ENCODE measurements around the gene PNPO. TPM values are rescaled to one million over a fixed set of nuclear protein-coding genes. Genes with fewer than 3 reads are reported as not detected.

PNPO gene
- polyA plus RNA-seq, 1 donor from 2014 or later: 1.7 TPM

DNA sequence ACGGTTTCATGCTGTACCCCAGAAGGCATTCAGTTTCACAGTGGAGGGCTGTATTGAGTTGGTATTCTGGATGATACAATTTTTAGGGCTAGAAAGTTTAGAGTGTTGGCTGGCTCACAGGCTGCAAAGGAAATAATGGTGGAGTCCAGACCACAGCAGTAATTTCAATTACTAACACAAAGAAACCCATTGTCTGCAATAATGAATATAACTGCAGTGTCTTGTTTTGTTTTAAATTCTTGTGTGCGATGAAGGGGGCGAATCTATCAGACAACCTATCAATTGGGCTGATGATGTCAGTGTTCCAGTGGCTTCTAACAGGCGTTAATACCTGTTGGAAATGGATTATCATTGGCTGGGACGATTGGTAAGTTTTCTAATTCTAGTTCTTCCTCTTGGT, 43.8 kb upstream of the PNPO start:
- Histone ChIP-seq H3K36me3 (ENCODE audit: insufficient read depth, low read length) (no peaks in the 10 kb centered on the region), H3K9me3 (ENCODE audit: low read length) (no peaks in the 10 kb centered on the region), H4K20me1 (ENCODE audit: insufficient read depth) (no peaks in the 10 kb centered on the region), H3K4me2 (ENCODE audit: low read length) (peak overlapping the region; percentile 89), H3K79me2 (replicated peaks; ENCODE audit: insufficient read depth, low read length) (peaks cover 13% of the 10 kb centered on the region), H3K27me3 (ENCODE audit: insufficient read depth, low read depth, low read length) (no peaks in the 10 kb centered on the region), H3K27ac (ENCODE audit: low read length) (no peak overlapping the region), H3K9ac (ENCODE audit: low read length) (peak overlapping the region; percentile 90), H2AFZ (ENCODE audit: low read depth, low read length) (no peak overlapping the region), H3K4me3 (ENCODE audit: low read length) (peak overlapping the region; percentile 90), H3F3A (ENCODE audit: insufficient read depth, low read length, poor library complexity, severe bottlenecking) (no peaks in the 10 kb centered on the region), H3K9me2 (ENCODE audit: insufficient read depth, low read length) (no peaks in the 10 kb centered on the region)
- no peak for TF ChIP-seq TAF1 (IDR thresholded peaks at IDR 0.05; ENCODE audit: low read depth)
- no peak for TF ChIP-seq SMC3 (conservative IDR thresholded peaks at IDR 0.05; ENCODE audit: poor library complexity)
- TF ChIP-seq RAD21 (conservative IDR thresholded peaks at IDR 0.05): no peak
- TF ChIP-seq, protein P1, sequence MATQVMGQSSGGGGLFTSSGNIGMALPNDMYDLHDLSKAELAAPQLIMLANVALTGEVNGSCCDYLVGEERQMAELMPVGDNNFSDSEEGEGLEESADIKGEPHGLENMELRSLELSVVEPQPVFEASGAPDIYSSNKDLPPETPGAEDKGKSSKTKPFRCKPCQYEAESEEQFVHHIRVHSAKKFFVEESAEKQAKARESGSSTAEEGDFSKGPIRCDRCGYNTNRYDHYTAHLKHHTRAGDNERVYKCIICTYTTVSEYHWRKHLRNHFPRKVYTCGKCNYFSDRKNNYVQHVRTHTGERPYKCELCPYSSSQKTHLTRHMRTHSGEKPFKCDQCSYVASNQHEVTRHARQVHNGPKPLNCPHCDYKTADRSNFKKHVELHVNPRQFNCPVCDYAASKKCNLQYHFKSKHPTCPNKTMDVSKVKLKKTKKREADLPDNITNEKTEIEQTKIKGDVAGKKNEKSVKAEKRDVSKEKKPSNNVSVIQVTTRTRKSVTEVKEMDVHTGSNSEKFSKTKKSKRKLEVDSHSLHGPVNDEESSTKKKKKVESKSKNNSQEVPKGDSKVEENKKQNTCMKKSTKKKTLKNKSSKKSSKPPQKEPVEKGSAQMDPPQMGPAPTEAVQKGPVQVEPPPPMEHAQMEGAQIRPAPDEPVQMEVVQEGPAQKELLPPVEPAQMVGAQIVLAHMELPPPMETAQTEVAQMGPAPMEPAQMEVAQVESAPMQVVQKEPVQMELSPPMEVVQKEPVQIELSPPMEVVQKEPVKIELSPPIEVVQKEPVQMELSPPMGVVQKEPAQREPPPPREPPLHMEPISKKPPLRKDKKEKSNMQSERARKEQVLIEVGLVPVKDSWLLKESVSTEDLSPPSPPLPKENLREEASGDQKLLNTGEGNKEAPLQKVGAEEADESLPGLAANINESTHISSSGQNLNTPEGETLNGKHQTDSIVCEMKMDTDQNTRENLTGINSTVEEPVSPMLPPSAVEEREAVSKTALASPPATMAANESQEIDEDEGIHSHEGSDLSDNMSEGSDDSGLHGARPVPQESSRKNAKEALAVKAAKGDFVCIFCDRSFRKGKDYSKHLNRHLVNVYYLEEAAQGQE (IDR thresholded peaks at IDR 0.05; ENCODE audit: borderline replicate concordance): no peak
- no peak for TF ChIP-seq EP300 (conservative IDR thresholded peaks at IDR 0.05; ENCODE audit: poor library complexity, severe bottlenecking)
- no peak for TF ChIP-seq POLR2AphosphoS5 (IDR thresholded peaks at IDR 0.05)
- TF ChIP-seq MXI1 (conservative IDR thresholded peaks at IDR 0.05; ENCODE audit: poor library complexity, severe bottlenecking): no peak
- no peak for TF ChIP-seq EZH2 (IDR thresholded peaks at IDR 0.05; ENCODE audit: borderline replicate concordance, insufficient read depth, low read length, poor library complexity, severe bottlenecking)
- TF ChIP-seq, protein P2, sequence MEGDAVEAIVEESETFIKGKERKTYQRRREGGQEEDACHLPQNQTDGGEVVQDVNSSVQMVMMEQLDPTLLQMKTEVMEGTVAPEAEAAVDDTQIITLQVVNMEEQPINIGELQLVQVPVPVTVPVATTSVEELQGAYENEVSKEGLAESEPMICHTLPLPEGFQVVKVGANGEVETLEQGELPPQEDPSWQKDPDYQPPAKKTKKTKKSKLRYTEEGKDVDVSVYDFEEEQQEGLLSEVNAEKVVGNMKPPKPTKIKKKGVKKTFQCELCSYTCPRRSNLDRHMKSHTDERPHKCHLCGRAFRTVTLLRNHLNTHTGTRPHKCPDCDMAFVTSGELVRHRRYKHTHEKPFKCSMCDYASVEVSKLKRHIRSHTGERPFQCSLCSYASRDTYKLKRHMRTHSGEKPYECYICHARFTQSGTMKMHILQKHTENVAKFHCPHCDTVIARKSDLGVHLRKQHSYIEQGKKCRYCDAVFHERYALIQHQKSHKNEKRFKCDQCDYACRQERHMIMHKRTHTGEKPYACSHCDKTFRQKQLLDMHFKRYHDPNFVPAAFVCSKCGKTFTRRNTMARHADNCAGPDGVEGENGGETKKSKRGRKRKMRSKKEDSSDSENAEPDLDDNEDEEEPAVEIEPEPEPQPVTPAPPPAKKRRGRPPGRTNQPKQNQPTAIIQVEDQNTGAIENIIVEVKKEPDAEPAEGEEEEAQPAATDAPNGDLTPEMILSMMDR (IDR thresholded peaks at IDR 0.05; ENCODE audit: poor library complexity, severe bottlenecking): no peak

DNA sequence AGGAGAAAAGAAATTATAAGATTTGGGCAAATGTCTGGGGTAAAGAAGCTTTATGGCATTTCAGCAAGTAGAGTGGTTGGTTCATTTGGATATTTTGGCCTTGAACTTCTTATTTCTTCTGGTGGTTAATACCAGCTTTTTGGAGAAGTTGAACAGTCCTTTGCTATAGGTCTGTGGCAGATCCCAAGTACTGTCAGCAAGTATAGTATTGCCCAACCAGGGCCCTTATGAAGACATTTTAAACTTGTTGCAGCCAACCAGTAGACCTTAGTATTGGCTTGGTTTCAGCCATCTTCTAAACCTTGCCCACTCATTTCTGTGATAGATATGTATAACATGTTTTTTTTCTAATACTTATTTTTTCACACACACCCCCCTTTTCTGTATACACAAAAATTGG, 43.1 kb upstream of the PNPO start:
- Histone ChIP-seq H3K79me2 (replicated peaks; ENCODE audit: insufficient read depth, low read length) (peaks cover 13% of the 10 kb centered on the region), H3K9me2 (ENCODE audit: insufficient read depth, low read length) (no peaks in the 10 kb centered on the region), H3K27ac (ENCODE audit: low read length) (no peak overlapping the region), H3F3A (ENCODE audit: insufficient read depth, low read length, poor library complexity, severe bottlenecking) (no peaks in the 10 kb centered on the region), H2AFZ (ENCODE audit: low read depth, low read length) (no peak overlapping the region), H3K4me3 (ENCODE audit: low read length) (no peak overlapping the region), H3K4me2 (ENCODE audit: low read length) (no peak overlapping the region), H4K20me1 (ENCODE audit: insufficient read depth) (no peaks in the 10 kb centered on the region), H3K27me3 (ENCODE audit: insufficient read depth, low read depth, low read length) (no peaks in the 10 kb centered on the region), H3K36me3 (ENCODE audit: insufficient read depth, low read length) (no peaks in the 10 kb centered on the region), H3K9ac (ENCODE audit: low read length) (no peak overlapping the region), H3K9me3 (ENCODE audit: low read length) (no peaks in the 10 kb centered on the region)
- TF ChIP-seq, protein P1 (IDR thresholded peaks at IDR 0.05; ENCODE audit: borderline replicate concordance): no peak
- no peak for TF ChIP-seq MXI1 (conservative IDR thresholded peaks at IDR 0.05; ENCODE audit: poor library complexity, severe bottlenecking)
- TF ChIP-seq RAD21 (conservative IDR thresholded peaks at IDR 0.05): no peak
- no peak for TF ChIP-seq TAF1 (IDR thresholded peaks at IDR 0.05; ENCODE audit: low read depth)
- no peak for TF ChIP-seq EP300 (conservative IDR thresholded peaks at IDR 0.05; ENCODE audit: poor library complexity, severe bottlenecking)
- TF ChIP-seq SMC3 (conservative IDR thresholded peaks at IDR 0.05; ENCODE audit: poor library complexity): no peak
- TF ChIP-seq POLR2AphosphoS5 (IDR thresholded peaks at IDR 0.05): no peak

Data from neural cell (in vitro differentiated cells).